Neural cell (in vitro differentiated cells): Measurements from ENCODE around the gene MCM3AP. TPM values are rescaled to one million over a fixed set of nuclear protein-coding genes. Genes with fewer than 3 reads are reported as not detected.
"Not testable (repeated sequence)": the region's sequence is repeated elsewhere in the genome, so short reads cannot be mapped to it uniquely, and the experiment has no call there.

ENCODE experiments used
- H2AFZ ChIP-seq: fragments of 200-600, 300-800 bp; sonication (generic), shearing (Covaris generic); 2 replicates; pipeline ENCODE4 v1.6.0; 2014; ENCODE audit warnings: low read depth, mild to moderate bottlenecking, antibody characterized with exemption, low read length, moderate library complexity
- H3F3A ChIP-seq: fragments of 200-600 bp; shearing (Covaris generic); 2 replicates; pipeline ENCODE4 v1.6.1; 2016; ENCODE audit warnings: mild to moderate bottlenecking, moderate library complexity, mixed read lengths, antibody characterized with exemption, low read length; ENCODE audit not compliant: insufficient read depth, poor library complexity, severe bottlenecking
- H3K27ac ChIP-seq: fragments of 200-600, 300-800 bp; sonication (generic), shearing (Covaris generic); 2 replicates; pipeline ENCODE4 v1.5.1; 2014; ENCODE audit warnings: mild to moderate bottlenecking, low read length, moderate library complexity
- H3K27me3 ChIP-seq: fragments of 300-800, 200-600 bp; sonication (generic), shearing (Covaris generic); 2 replicates; pipeline ENCODE4 v1.6.0; 2014; ENCODE audit warnings: mild to moderate bottlenecking, low read depth, low read length, moderate library complexity; ENCODE audit not compliant: insufficient read depth
- H3K36me3 ChIP-seq: fragments of 300-800, 200-600 bp; sonication (generic), shearing (Covaris generic); 2 replicates; pipeline ENCODE4 v1.5.1; 2014; ENCODE audit warnings: mild to moderate bottlenecking, antibody characterized with exemption, low read length, moderate library complexity; ENCODE audit not compliant: insufficient read depth
- H3K4me2 ChIP-seq: fragments of 300-800, 200-600 bp; sonication (generic), shearing (Covaris generic); 2 replicates; pipeline ENCODE4 v1.6.0; 2014; ENCODE audit warnings: mild to moderate bottlenecking, low read length
- H3K4me3 ChIP-seq: fragments of 300-800, 200-600 bp; sonication (generic), shearing (Covaris generic); 2 replicates; pipeline ENCODE4 v1.5.1; 2014; ENCODE audit warnings: mild to moderate bottlenecking, low read length, moderate library complexity
- H3K79me2 ChIP-seq: fragments of 200-600 bp; shearing (Covaris generic); replicated peaks from 2 replicates; pipeline ENCODE4 v1.6.0; 2014; ENCODE audit warnings: mild to moderate bottlenecking, low read length, moderate library complexity; ENCODE audit not compliant: insufficient read depth
- H3K9ac ChIP-seq: fragments of 300-800, 200-600 bp; sonication (generic), shearing (Covaris generic); 2 replicates; pipeline ENCODE4 v1.6.1; 2016; ENCODE audit warnings: mild to moderate bottlenecking, low read length, mixed read lengths
- H3K9me2 ChIP-seq: fragments of 200-600 bp; shearing (Covaris generic); 2 replicates; pipeline ENCODE4 v1.6.1; 2016; ENCODE audit warnings: mild to moderate bottlenecking, low read length, mixed read lengths; ENCODE audit not compliant: insufficient read depth
- H3K9me3 ChIP-seq: fragments of 200-600, 300-800 bp; sonication (generic), shearing (Covaris generic); 2 replicates; pipeline ENCODE4 v1.6.1; 2016; ENCODE audit warnings: mild to moderate bottlenecking, mixed run types, low read length, moderate library complexity, mixed read lengths
- H4K20me1 ChIP-seq: fragments of 200-600 bp; shearing (Covaris generic); 2 replicates; pipeline ENCODE4 v1.6.1; 2016; ENCODE audit warnings: mild to moderate bottlenecking, mixed run types; ENCODE audit not compliant: insufficient read depth
- CTCF ChIP-seq: fragments of 450-650 bp; IDR thresholded peaks from 2 replicates; pipeline ENCODE4 v1.5.1; 2014; ENCODE audit warnings: antibody characterized with exemption, mild to moderate bottlenecking, moderate library complexity; ENCODE audit not compliant: poor library complexity, severe bottlenecking
- EP300 ChIP-seq: fragments of 450-650 bp; conservative IDR thresholded peaks from 2 replicates; pipeline ENCODE4 v1.6.1; 2014; ENCODE audit warnings: antibody characterized with exemption, mild to moderate bottlenecking, moderate library complexity; ENCODE audit not compliant: poor library complexity, severe bottlenecking
- EZH2 ChIP-seq: fragments of 200-600, 300-800 bp; shearing (Covaris generic), sonication (generic); IDR thresholded peaks from 2 replicates; pipeline ENCODE4 v1.6.1; 2014; ENCODE audit warnings: antibody characterized with exemption, low read length, borderline replicate concordance, mild to moderate bottlenecking; ENCODE audit not compliant: insufficient read depth, poor library complexity, severe bottlenecking
- MXI1 ChIP-seq: fragments of 450-650 bp; conservative IDR thresholded peaks from 2 replicates; pipeline ENCODE4 v1.6.1; 2014; ENCODE audit warnings: antibody characterized with exemption, mild to moderate bottlenecking; ENCODE audit not compliant: poor library complexity, severe bottlenecking
- POLR2AphosphoS5 ChIP-seq: IDR thresholded peaks from 2 replicates; pipeline ENCODE4 v1.6.1; 2012
- RAD21 ChIP-seq: fragments of 450-650 bp; conservative IDR thresholded peaks from 2 replicates; pipeline ENCODE4 v1.6.1; 2014; ENCODE audit warnings: antibody characterized with exemption, mild to moderate bottlenecking, moderate library complexity
- SMC3 ChIP-seq: fragments of 450-650 bp; conservative IDR thresholded peaks from 2 replicates; pipeline ENCODE4 v1.6.1; 2014; ENCODE audit warnings: antibody characterized with exemption, mild to moderate bottlenecking, moderate library complexity; ENCODE audit not compliant: poor library complexity
- TAF1 ChIP-seq: IDR thresholded peaks from 2 replicates; pipeline ENCODE4 v1.6.1; 2012; ENCODE audit warnings: low read depth
- polyA plus RNA-seq: library from polyadenylated mRNA; depleted of rRNA; stranded (reverse); fragments of >200 nt; gene quantifications from 2 replicates; pipeline ENCODE4 v1.2.3, GENCODE V29; 2014
- TF ChIP-seq, protein P1 (sequence below): IDR thresholded peaks from 2 replicates; pipeline ENCODE4 v1.6.1; 2012; ENCODE audit warnings: borderline replicate concordance

The MCM3AP gene
- polyA plus RNA-seq, 1 donor from 2014 or later = 74.2 TPM

DNA sequence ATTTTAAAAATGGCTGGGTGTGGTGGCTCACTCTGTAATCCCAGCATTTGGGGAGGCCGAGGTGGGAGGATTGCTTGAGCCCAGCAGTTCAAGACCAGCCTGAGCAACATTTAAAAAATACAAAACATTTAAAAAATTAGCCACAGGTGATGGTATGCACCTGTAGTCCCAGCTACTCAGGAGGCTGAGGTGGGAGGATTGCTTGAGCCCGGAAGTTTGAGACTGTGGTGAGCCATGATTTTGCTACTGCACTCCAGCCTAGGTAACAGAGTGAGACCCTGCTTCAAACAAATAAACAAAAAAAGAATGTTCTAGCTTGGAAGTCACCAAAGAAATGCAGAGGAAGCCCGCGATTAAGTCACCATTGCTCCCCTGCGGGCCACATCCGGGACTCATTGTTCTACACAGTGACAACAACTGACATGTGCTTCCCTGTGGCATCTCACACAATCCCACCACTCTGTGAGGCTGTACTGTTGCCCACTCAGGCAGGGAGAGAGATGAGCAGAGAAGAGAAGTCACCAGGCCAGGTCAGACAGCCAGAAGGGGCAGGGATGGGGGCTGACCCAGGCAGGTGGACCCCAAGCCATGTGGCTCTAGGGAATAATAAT, 82.7 kb downstream of the MCM3AP start:
- no peak overlapping the region for H3K4me3 ChIP-seq
- no peak overlapping the region for H3K9ac ChIP-seq
- H3K4me2 ChIP-seq = no peak overlapping the region
- no peaks in the 10 kb centered on the region for H3F3A ChIP-seq
- H3K36me3 ChIP-seq = peaks cover 8% of the 10 kb centered on the region
- H3K27me3 ChIP-seq = no peaks in the 10 kb centered on the region
- peaks cover 3% of the 10 kb centered on the region for H3K79me2 ChIP-seq
- no peaks in the 10 kb centered on the region for H3K9me2 ChIP-seq
- H3K27ac ChIP-seq = no peak overlapping the region
- no peak for TF ChIP-seq TAF1
- TF ChIP-seq, protein P1, sequence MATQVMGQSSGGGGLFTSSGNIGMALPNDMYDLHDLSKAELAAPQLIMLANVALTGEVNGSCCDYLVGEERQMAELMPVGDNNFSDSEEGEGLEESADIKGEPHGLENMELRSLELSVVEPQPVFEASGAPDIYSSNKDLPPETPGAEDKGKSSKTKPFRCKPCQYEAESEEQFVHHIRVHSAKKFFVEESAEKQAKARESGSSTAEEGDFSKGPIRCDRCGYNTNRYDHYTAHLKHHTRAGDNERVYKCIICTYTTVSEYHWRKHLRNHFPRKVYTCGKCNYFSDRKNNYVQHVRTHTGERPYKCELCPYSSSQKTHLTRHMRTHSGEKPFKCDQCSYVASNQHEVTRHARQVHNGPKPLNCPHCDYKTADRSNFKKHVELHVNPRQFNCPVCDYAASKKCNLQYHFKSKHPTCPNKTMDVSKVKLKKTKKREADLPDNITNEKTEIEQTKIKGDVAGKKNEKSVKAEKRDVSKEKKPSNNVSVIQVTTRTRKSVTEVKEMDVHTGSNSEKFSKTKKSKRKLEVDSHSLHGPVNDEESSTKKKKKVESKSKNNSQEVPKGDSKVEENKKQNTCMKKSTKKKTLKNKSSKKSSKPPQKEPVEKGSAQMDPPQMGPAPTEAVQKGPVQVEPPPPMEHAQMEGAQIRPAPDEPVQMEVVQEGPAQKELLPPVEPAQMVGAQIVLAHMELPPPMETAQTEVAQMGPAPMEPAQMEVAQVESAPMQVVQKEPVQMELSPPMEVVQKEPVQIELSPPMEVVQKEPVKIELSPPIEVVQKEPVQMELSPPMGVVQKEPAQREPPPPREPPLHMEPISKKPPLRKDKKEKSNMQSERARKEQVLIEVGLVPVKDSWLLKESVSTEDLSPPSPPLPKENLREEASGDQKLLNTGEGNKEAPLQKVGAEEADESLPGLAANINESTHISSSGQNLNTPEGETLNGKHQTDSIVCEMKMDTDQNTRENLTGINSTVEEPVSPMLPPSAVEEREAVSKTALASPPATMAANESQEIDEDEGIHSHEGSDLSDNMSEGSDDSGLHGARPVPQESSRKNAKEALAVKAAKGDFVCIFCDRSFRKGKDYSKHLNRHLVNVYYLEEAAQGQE = no peak
- TF ChIP-seq EP300 = no peak
- no peak for TF ChIP-seq MXI1
- TF ChIP-seq RAD21 = no peak
- TF ChIP-seq CTCF = no peak
- no peak for TF ChIP-seq EZH2
- TF ChIP-seq POLR2AphosphoS5 = no peak
- no peak for TF ChIP-seq SMC3
- peaks cover 5% of the 10 kb centered on the region for H3K9me3 ChIP-seq
- H2AFZ ChIP-seq = no peak overlapping the region
- H4K20me1 ChIP-seq = no peaks in the 10 kb centered on the region

- H4K20me1 ChIP-seq, H3K79me2 ChIP-seq, H3K4me2 ChIP-seq, H3K36me3 ChIP-seq, H3F3A ChIP-seq, H3K9me3 ChIP-seq, H2AFZ ChIP-seq, H3K9ac ChIP-seq, H3K9me2 ChIP-seq, H3K27ac ChIP-seq, H3K27me3 ChIP-seq, H3K4me3 ChIP-seq: not testable (repeated sequence)
Measured at GRCh38 chr21:46200877-46201803, 84.3 kb downstream of the MCM3AP start.
